OCI-LY1 (cell line): ENCODE data around the gene NLRP13.

Experiments
- CTCF ChIP-seq: fragments of 200-600 bp; sonication (generic), shearing (Covaris generic); IDR thresholded peaks from 2 replicates; pipeline ENCODE4 v1.5.1; 2017; ENCODE audit warnings: mild to moderate bottlenecking, antibody characterized with exemption, low read length, moderate library complexity, mixed read lengths
- EZH2 ChIP-seq: fragments of 200-600 bp; sonication (generic), shearing (Covaris generic); IDR thresholded peaks from 2 replicates; pipeline ENCODE4 v1.8.0; 2017; ENCODE audit warnings: borderline replicate concordance, mixed run types, mild to moderate bottlenecking, antibody characterized with exemption, low read length, moderate library complexity, mixed read lengths

GRCh38 chr19:55927991-55928390 is 4.1 kb downstream of the NLRP13 start:
- TF ChIP-seq CTCF (no peak), EZH2 (no peak)
